Activated naive CD8-positive, alpha-beta T cell treated with anti-CD3 and anti-CD28 coated beads, Interleukin-2, amount 50 U/mL, for 16 hours (primary cell): ENCODE data around the gene TRPM2.
"Not testable (repeated sequence)": the region's sequence is repeated elsewhere in the genome, so short reads cannot be mapped to it uniquely, and the experiment has no call there.

ENCODE experiments used
- DNase-seq: peaks from one replicate; pipeline ENCODE4 v3.0.0-alpha.2; 2020; ENCODE audit warnings: low read depth, low spot score

TRPM2 gene

GRCh38 chr21:44415073-44416025, 61.9 kb downstream of the TRPM2 start:
- no peak for DNase-seq

DNA sequence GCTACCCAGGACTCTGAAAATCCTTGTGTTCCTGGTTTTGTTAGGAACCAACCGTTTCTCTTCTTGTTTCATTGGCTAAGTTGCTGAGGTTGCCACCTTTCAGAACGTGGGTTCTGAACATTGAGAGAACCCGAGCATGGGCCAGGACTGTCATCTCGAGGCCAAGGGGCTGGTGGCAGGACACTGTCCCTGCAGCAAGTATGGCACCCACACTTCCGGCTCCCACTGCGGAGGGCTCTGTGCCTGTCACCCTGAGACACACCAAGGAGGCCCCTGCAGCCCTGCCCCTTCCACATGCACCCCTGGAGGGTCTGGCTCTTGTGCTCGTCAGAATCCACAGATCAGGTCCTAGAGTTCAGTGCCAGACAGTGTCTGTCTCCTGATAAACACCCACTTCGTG, 62.8 kb downstream of the TRPM2 start:
- DNase-seq = no peak

GRCh38 chr21:44417621-44418107, 64.2 kb downstream of the TRPM2 start:
- not testable (repeated sequence) for DNase-seq

DNA sequence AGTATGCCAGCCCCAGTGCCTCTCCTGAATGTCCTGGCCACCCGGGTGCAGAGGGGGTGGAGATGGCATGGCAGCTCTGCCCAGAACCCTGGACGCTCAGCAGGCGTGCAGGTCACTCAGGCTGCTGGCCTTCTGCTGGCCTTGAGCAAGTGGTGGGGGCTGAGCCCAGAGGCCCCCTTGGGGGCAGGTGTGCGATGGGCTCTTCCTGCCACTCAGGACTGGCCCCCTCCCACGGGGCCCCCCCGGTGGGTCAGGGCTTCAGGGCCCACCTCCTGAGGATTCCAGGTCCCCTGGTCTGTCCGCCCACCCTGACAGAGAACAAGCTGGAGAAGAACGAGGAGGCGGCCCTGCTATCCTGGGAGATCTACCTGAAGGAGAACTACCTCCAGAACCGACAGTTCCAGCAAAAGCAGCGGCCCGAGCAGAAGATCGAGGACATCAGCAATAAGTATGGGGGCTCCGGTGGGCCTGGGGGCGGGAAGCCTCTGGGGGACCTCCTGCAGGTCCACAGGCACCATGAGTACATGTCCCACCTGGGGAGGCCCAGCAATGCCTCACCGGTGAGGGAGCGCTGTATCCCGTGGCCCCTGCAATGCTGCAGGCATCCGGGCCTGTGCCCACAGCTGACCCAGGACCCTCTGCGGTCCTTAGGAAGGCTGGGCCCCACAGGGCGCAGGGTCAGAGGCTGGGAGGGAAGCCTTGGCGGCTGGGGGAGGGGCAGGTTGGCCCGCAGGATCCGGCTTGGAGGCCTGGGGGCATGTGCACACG, 64.9 kb downstream of the TRPM2 start:
- DNase-seq = no peak

DNA sequence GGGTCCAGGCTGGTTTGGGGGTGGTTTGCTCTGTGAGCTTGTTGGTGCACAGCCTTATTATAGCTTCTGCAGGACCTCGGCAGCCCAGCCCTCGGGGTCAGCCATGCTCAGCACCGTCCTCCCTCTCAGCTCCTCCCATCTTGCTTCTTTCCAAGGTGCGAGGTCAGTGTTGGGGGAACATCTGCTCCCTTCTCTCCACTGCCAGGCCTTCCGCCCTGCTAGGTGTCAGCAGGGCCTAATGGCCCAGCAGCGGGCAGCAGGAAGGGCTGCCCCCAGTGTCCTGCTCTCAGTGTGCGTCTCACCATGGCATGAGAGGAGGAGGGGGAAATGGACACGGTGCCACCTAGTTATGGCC, 65.4 kb downstream of the TRPM2 start:
- DNase-seq = no peak

- DNase-seq = no peak
Measured at GRCh38 chr21:44419679-44420078, 66.3 kb downstream of the TRPM2 start.

DNA sequence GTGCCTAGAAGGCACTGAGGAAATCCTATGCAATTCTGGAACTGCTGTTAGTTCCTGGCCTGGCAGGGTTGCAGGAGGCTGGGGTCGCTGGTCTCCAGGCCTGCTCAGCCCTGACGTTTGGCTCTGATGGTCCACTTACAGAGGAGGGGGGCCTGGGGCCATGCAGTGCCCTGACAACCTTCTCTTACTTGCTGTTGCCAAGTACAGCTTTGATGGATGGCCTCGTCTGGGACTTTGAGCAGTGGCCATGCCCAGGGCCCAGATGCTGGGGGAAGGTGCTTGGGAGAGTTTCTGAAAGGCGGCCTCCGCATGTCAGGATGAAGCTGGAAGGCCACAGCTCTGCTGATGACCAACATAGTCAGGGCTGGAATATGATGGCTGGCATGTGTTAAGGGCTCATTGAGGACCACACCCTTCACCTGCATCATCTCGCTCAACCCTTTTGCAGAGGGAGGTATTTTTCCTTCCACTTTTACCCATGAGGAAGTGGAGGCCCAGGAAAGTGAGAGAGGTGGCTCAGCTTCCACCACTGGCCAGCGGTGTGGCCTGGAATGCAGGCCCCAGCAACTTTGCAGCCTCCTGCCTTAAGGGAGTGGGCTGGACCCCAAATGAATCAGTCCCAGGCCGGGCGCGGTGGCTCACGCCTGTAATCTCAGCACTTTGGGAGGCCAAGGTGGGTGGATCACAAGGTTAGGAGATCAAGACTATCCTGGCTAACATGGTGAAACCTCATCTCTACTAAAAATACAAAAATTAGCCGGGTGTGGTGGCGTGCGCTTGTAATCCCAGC, 67.2 kb downstream of the TRPM2 start:
- DNase-seq = no peak

- no peak for DNase-seq
Measured at GRCh38 chr21:44421901-44422840, 68.8 kb downstream of the TRPM2 start.

DNA sequence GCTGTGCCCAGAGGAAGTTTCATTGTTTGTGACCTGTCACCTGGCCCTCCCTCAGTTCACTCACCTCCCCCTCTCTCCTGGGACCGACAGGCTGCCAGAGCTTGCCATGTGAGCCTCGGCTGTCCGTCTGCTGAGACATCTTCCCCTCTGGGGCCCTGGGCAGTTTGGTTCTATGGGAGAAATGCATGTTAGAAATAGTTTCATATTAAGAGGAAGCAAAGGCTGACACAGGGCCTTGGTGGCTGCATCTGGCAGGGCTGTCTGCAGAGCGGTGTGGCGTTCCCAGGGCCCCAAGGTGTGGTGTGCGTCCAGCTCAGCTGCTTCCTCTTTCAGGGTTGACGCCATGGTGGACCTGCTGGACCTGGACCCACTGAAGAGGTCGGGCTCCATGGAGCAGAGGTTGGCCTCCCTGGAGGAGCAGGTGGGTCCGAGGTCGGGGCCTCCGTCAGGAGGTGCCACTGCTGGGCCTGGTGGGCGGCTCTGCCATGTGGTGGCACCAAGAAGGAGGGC, 69.9 kb downstream of the TRPM2 start:
- DNase-seq = no peak

DNA sequence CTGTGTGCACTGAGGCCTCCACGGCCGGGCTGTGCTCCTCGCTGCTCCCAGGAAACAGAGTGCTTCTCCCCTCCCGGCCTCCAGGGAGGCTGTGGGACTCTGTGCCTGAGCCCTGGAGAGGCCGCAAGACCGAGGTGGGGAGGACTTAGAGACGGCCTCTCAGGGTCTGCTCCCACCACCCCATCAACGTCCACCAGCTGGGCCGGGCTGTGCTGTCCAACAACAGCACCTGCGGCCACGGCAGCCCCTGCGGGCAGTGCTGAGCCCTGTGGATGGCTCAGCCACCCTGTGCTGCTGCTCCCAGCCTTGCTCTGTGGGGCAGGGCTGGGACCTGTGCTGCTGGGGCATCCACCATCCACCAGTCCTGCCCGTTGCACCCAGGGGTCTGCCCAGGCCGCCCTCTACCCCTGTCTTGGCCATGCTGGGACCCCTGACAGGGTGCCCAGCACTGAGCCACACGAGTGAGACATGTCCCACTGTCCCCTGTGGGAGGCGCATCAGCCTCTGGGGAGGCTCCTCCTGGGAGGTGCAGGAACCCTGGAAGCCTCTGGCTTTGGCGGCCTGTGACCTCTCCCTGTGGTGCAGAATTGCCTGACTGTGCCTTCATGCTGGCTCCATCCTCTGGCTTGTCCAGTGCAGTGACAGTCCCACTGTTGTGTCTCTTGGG, 70.7 kb downstream of the TRPM2 start:
- no peak for DNase-seq

GRCh38 chr21:44424608-44425306, 71.3 kb downstream of the TRPM2 start:
- DNase-seq = no peak

- no peak for DNase-seq
Measured at GRCh38 chr21:44425307-44425894, 72.0 kb downstream of the TRPM2 start.

DNA sequence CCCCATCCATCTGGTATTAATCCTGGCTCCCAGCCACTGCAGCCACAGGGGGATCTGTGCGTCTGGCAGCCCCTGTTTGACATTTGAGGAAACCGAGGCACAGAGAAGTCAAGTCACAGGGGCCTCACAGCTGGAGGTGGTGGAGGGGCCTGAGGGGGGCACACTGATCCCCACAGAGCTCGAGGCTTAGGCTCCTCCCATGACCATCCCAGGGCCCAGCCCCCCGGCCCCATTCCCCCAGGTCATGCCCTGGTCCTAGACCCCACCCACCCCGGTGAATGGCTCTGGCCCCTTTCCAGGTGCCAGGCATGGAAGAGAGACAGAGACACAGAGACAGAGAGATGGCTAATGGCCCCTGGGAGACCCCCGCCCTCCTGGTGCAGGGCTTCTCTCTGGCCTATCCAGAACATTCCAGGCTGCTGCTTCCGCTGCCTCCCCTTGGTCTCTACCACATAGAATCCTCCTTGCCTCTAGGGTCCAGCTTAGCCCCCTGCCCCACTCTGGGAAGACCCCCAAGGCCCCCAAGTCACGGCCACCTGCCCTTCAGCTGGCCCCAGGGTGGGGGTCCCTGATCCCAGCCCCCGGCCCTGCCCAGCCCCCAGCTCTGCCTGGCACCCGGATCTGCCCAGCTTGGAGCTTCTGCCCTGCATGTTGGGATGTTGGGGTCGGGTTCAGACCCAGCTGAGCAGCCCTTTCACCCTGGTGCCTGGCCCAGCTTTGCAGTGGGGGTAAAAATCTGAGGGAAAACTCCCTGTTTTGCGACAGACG, 72.7 kb downstream of the TRPM2 start:
- no peak for DNase-seq

DNA sequence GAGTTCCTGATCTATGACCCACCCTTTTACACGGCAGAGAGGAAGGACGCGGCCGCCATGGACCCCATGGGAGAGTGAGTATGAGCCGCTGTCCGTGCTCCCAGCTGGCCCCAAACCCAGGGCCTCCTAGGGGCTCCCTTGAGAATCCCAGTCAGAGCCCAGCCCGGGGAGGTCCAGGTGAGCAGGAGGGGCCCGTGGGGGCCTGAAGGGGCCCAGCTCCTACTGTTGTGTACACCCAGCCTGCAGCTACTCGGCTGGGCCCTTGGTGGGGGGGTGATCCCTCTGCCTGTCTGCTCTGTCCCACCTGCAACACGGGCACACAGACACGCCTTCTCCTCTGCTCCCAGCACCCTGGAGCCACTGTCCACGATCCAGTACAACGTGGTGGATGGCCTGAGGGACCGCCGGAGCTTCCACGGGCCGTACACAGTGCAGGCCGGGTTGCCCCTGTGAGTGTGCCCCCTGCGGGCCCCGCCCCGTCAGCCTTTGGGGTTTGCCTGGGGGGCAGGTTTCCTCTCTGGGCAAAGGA, 73.3 kb downstream of the TRPM2 start:
- DNase-seq = no peak

GRCh38 chr21:44427241-44428120, 74.1 kb downstream of the TRPM2 start:
- DNase-seq = no peak

DNA sequence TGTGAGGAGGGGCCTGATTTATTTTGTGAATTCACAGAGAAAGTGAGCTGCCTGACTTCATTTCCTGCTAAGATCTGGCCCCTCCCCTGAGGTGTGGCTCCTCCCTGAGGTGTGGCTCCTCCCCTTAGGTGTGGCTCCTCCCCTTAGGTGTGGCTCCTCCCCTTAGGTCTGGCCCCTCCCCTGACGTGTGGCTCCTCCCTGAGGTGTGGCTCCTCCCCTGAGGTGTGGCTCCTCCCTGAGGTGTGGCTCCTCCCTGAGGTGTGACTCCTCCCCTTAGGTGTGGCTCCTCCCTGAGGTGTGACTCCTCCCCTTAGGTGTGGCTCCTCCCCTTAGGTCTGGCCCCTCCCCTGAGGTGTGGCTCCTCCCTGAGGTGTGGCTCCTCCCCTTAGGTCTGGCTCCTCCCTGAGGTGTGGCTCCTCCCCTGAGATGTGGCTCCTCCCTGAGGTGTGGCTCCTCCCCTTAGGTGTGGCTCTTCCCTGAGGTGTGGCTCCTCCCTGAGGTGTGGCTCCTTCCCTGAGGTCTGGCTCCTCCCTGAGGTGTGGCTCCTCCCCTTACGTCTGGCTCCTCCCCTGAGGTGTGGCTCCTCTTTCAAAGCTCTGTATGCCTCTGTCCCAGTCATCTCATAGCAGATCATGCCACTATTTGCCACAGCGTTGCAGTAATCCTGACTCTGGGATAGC, 75.0 kb downstream of the TRPM2 start:
- no peak for DNase-seq
